Measurements from ENCODE around the gene SLC5A12.

The SLC5A12 gene

GRCh38 chr11:26721948-26722475 lies at the start of gene SLC5A12:
Gene SLC5A12 (minus strand): TSS chr11:26722060. CDS start chr11:26721714, 346 bp downstream.
- no peaks in the 10 kb centered on the region for H3K4me1 Mint-ChIP-seq
- H3K4me3 Mint-ChIP-seq: no peak within 1 kb of the TSS
- H3K27ac Mint-ChIP-seq: no peak within 1 kb of the TSS
- peaks cover 10% of the 10 kb centered on the region for H3K9me3 Mint-ChIP-seq
- H3K27me3 Mint-ChIP-seq: no peaks in the 10 kb centered on the region
- no peaks in the 10 kb centered on the region for H3K36me3 Mint-ChIP-seq

GRCh38 chr11:26769027-26769426 lies 47.2 kb upstream of the SLC5A12 start:
- Mint-ChIP-seq H3K4me3 (no peak overlapping the region), H3K9me3 (no peaks in the 10 kb centered on the region), H3K4me1 (no peaks in the 10 kb centered on the region), H3K27ac (no peak overlapping the region), H3K27me3 (no peaks in the 10 kb centered on the region), H3K36me3 (no peaks in the 10 kb centered on the region)

GRCh38 chr11:26767060-26767459 lies 45.2 kb upstream of the SLC5A12 start:
- Mint-ChIP-seq H3K27ac (no peak overlapping the region), H3K4me3 (no peak overlapping the region), H3K4me1 (no peaks in the 10 kb centered on the region), H3K27me3 (no peaks in the 10 kb centered on the region), H3K36me3 (no peaks in the 10 kb centered on the region), H3K9me3 (no peaks in the 10 kb centered on the region)

GRCh38 chr11:26765323-26765722 lies 43.5 kb upstream of the SLC5A12 start:
- H3K27ac Mint-ChIP-seq: no peak overlapping the region
- H3K27me3 Mint-ChIP-seq: no peaks in the 10 kb centered on the region
- H3K4me1 Mint-ChIP-seq: no peaks in the 10 kb centered on the region
- no peak overlapping the region for H3K4me3 Mint-ChIP-seq
- H3K9me3 Mint-ChIP-seq: peaks cover 5% of the 10 kb centered on the region
- H3K36me3 Mint-ChIP-seq: no peaks in the 10 kb centered on the region

GRCh38 chr11:26764825-26765224 lies 43.0 kb upstream of the SLC5A12 start:
- Mint-ChIP-seq H3K4me1 (no peaks in the 10 kb centered on the region), H3K4me3 (no peak overlapping the region), H3K9me3 (peaks cover 5% of the 10 kb centered on the region), H3K27me3 (no peaks in the 10 kb centered on the region), H3K27ac (no peak overlapping the region), H3K36me3 (no peaks in the 10 kb centered on the region)

GRCh38 chr11:26764315-26764714 lies 42.5 kb upstream of the SLC5A12 start:
- no peak overlapping the region for H3K27ac Mint-ChIP-seq
- H3K9me3 Mint-ChIP-seq: peaks cover 5% of the 10 kb centered on the region
- no peaks in the 10 kb centered on the region for H3K36me3 Mint-ChIP-seq
- H3K27me3 Mint-ChIP-seq: no peaks in the 10 kb centered on the region
- no peaks in the 10 kb centered on the region for H3K4me1 Mint-ChIP-seq
- H3K4me3 Mint-ChIP-seq: no peak overlapping the region

- H3K4me1 Mint-ChIP-seq: no peaks in the 10 kb centered on the region
- H3K27ac Mint-ChIP-seq: no peak overlapping the region
- no peaks in the 10 kb centered on the region for H3K36me3 Mint-ChIP-seq
- H3K27me3 Mint-ChIP-seq: no peaks in the 10 kb centered on the region
- H3K9me3 Mint-ChIP-seq: peaks cover 7% of the 10 kb centered on the region
- no peak overlapping the region for H3K4me3 Mint-ChIP-seq
Measured at GRCh38 chr11:26762089-26762488, 40.2 kb upstream of the SLC5A12 start.

GRCh38 chr11:26761361-26761809 lies 39.5 kb upstream of the SLC5A12 start:
- Mint-ChIP-seq H3K4me1 (no peaks in the 10 kb centered on the region), H3K9me3 (peaks cover 11% of the 10 kb centered on the region), H3K27me3 (no peaks in the 10 kb centered on the region), H3K36me3 (no peaks in the 10 kb centered on the region), H3K4me3 (no peak overlapping the region), H3K27ac (no peak overlapping the region)

GRCh38 chr11:26757995-26758394 lies 36.1 kb upstream of the SLC5A12 start:
- Mint-ChIP-seq H3K4me1 (no peaks in the 10 kb centered on the region), H3K36me3 (no peaks in the 10 kb centered on the region), H3K4me3 (no peak overlapping the region), H3K27me3 (no peaks in the 10 kb centered on the region), H3K27ac (no peak overlapping the region), H3K9me3 (peaks cover 11% of the 10 kb centered on the region)

GRCh38 chr11:26755762-26756161 lies 33.9 kb upstream of the SLC5A12 start:
- H3K4me3 Mint-ChIP-seq: no peak overlapping the region
- no peaks in the 10 kb centered on the region for H3K27me3 Mint-ChIP-seq
- peaks cover 6% of the 10 kb centered on the region for H3K9me3 Mint-ChIP-seq
- H3K4me1 Mint-ChIP-seq: no peaks in the 10 kb centered on the region
- H3K27ac Mint-ChIP-seq: no peak overlapping the region
- H3K36me3 Mint-ChIP-seq: no peaks in the 10 kb centered on the region

- peaks cover 6% of the 10 kb centered on the region for H3K9me3 Mint-ChIP-seq
Measured at GRCh38 chr11:26753723-26754504, 32.1 kb upstream of the SLC5A12 start.

GRCh38 chr11:26749927-26750326 lies 28.1 kb upstream of the SLC5A12 start:
- Mint-ChIP-seq H3K27me3 (no peaks in the 10 kb centered on the region), H3K4me1 (no peaks in the 10 kb centered on the region)

More at GRCh38 chr11:26753723-26754504, 32.1 kb upstream of the SLC5A12 start:
- no peak overlapping the region for H3K27ac Mint-ChIP-seq
- no peak overlapping the region for H3K4me3 Mint-ChIP-seq
- no peaks in the 10 kb centered on the region for H3K36me3 Mint-ChIP-seq
- H3K27me3 Mint-ChIP-seq: no peaks in the 10 kb centered on the region
- H3K4me1 Mint-ChIP-seq: no peaks in the 10 kb centered on the region

GRCh38 chr11:26743622-26744021 lies 21.8 kb upstream of the SLC5A12 start:
- H3K36me3 Mint-ChIP-seq: no peaks in the 10 kb centered on the region
- no peak overlapping the region for H3K4me3 Mint-ChIP-seq
- H3K4me1 Mint-ChIP-seq: no peaks in the 10 kb centered on the region
- no peaks in the 10 kb centered on the region for H3K27me3 Mint-ChIP-seq
- H3K9me3 Mint-ChIP-seq: peaks cover 4% of the 10 kb centered on the region
- no peak overlapping the region for H3K27ac Mint-ChIP-seq

More at GRCh38 chr11:26749927-26750326, 28.1 kb upstream of the SLC5A12 start:
- Mint-ChIP-seq H3K9me3 (peaks cover 4% of the 10 kb centered on the region), H3K4me3 (no peak overlapping the region), H3K36me3 (no peaks in the 10 kb centered on the region), H3K27ac (no peak overlapping the region)

GRCh38 chr11:26742966-26743365 lies 21.1 kb upstream of the SLC5A12 start:
- H3K36me3 Mint-ChIP-seq: no peaks in the 10 kb centered on the region
- peaks cover 4% of the 10 kb centered on the region for H3K9me3 Mint-ChIP-seq
- H3K27me3 Mint-ChIP-seq: no peaks in the 10 kb centered on the region
- no peaks in the 10 kb centered on the region for H3K4me1 Mint-ChIP-seq
- H3K27ac Mint-ChIP-seq: no peak overlapping the region
- H3K4me3 Mint-ChIP-seq: no peak overlapping the region

GRCh38 chr11:26741036-26741435 lies 19.2 kb upstream of the SLC5A12 start:
- Mint-ChIP-seq H3K27me3 (no peaks in the 10 kb centered on the region), H3K27ac (no peak overlapping the region), H3K4me1 (no peaks in the 10 kb centered on the region), H3K4me3 (no peak overlapping the region), H3K36me3 (no peaks in the 10 kb centered on the region), H3K9me3 (peaks cover 4% of the 10 kb centered on the region)

- no peak overlapping the region for H3K27ac Mint-ChIP-seq
- H3K4me3 Mint-ChIP-seq: no peak overlapping the region
- H3K27me3 Mint-ChIP-seq: no peaks in the 10 kb centered on the region
- no peaks in the 10 kb centered on the region for H3K9me3 Mint-ChIP-seq
- no peaks in the 10 kb centered on the region for H3K36me3 Mint-ChIP-seq
- H3K4me1 Mint-ChIP-seq: no peaks in the 10 kb centered on the region
Measured at GRCh38 chr11:26739366-26740073, 17.7 kb upstream of the SLC5A12 start.

Measured in activated naive CD4-positive, alpha-beta T cell treated with anti-CD3 and anti-CD28 coated beads, Interleukin-2, amount 50 U/mL, for 24 hours (primary cell).